H1 (cell line): ENCODE data around the gene ARL2. TPM values are rescaled to one million over a fixed set of nuclear protein-coding genes. Genes with fewer than 3 reads are reported as not detected.

Source experiments
- ASH2L ChIP-seq: fragments of 200-600, 300-600 bp; sonication (generic); IDR thresholded peaks from one replicate; pipeline ENCODE4 v1.7.1; 2017; ENCODE audit warnings: low read length
- ATF3 ChIP-seq: IDR thresholded peaks from 2 replicates; pipeline ENCODE4 v1.6.1; 2011; ENCODE audit warnings: low read depth, mild to moderate bottlenecking, low read length; ENCODE audit not compliant: insufficient read depth
- GTF2F1 ChIP-seq: IDR thresholded peaks from 2 replicates; pipeline ENCODE4 v1.6.1; 2012; ENCODE audit warnings: low read depth, low read length, improper control_type of control experiment, borderline replicate concordance
- SRF ChIP-seq: IDR thresholded peaks from 2 replicates; pipeline ENCODE4 v1.6.1; 2011; ENCODE audit warnings: mild to moderate bottlenecking, low read depth, low read length, moderate library complexity
- TCF12 ChIP-seq: IDR thresholded peaks from 2 replicates; pipeline ENCODE4 v1.6.1; 2011; ENCODE audit warnings: low read depth, mild to moderate bottlenecking, low read length
- polyA plus RNA-seq, 7 experiments: library from polyadenylated mRNA; depleted of rRNA in 3 of 7; stranded (reverse) in 5 of 7; unstranded in 2 of 7; fragments of >200 nt in 5 of 7; fragments of 200-250 nt in 2 of 7; gene quantifications; 1 replicate in 5 of 7; 2 replicates in 1 of 7; 4 replicates in 1 of 7; pipeline versions ENCODE4 v1.2.1 to v1.2.3, GENCODE V29; 2011 to 2013; ENCODE audit warnings: missing spikeins in 2 of 7, mixed read lengths in 2 of 7
- total RNA-seq: library from RNA; stranded (reverse); fragmentation: NEBNext Ultra II Directional; extraction: Animal tissue kit (Norgen Biotek cat#: 25700); gene quantifications from 2 replicates; pipeline ENCODE4 v1.2.1, GENCODE V29; 2021

Gene ARL2
- total and polyA plus RNA-seq, 2 of the 8 experiments (the other 6 are each of a cell fraction or from before 2014, with no cell fraction given) = 186 to 535 TPM

GRCh38 chr11:65021003-65021402 is 7.0 kb downstream of the ARL2 start (continued):
- TF ChIP-seq TCF12 (no peak), ASH2L (no peak), ATF3 (no peak), GTF2F1 (no peak), SRF (no peak)
